HFFc6 (cell line): ENCODE measurements around the gene RAPGEF1. TPM values are rescaled to one million over a fixed set of nuclear protein-coding genes. Genes with fewer than 3 reads are reported as not detected.

Experiments
- DNase-seq: peaks from one replicate; pipeline ENCODE4 v3.0.0-alpha.2; 2018
- H3K27ac Mint-ChIP-seq: 2 replicates; pipeline ENCODE4 v1.8.0; 2020; ENCODE audit warnings: mild to moderate bottlenecking, mixed read lengths
- H3K27me3 Mint-ChIP-seq: 2 replicates; pipeline ENCODE4 v1.8.0; 2021; ENCODE audit warnings: mild to moderate bottlenecking, moderate library complexity, mixed read lengths; ENCODE audit not compliant: insufficient read depth
- H3K36me3 Mint-ChIP-seq: 2 replicates; pipeline ENCODE4 v1.8.0; 2021; ENCODE audit warnings: low read depth, mixed read lengths
- H3K4me1 Mint-ChIP-seq: 2 replicates; pipeline ENCODE4 v1.8.0; 2020; ENCODE audit warnings: low read depth, mixed read lengths
- H3K4me3 Mint-ChIP-seq: 2 replicates; pipeline ENCODE4 v1.8.0; 2020; ENCODE audit warnings: mild to moderate bottlenecking, moderate library complexity, mixed read lengths
- H3K9me3 Mint-ChIP-seq: 2 replicates; pipeline ENCODE4 v1.8.0; 2020; ENCODE audit warnings: mild to moderate bottlenecking, mixed read lengths
- total RNA-seq, 6 experiments: library from RNA; stranded (reverse); fragmentation: NEBNext Ultra II Directional; extraction: Animal tissue kit (Norgen Biotek cat#: 25700); gene quantifications; 2 replicates in 1 of 6; 3 replicates in 5 of 6; pipeline ENCODE4 v1.2.3, GENCODE V29; 2021
- TF ChIP-seq, protein P1 (sequence below): fragments of 200-600 bp; sonication (generic); IDR thresholded peaks from 2 replicates; pipeline ENCODE4 v1.5.0; 2021; ENCODE audit warnings: antibody characterized with exemption, mild to moderate bottlenecking

RAPGEF1 gene
- total RNA-seq, 6 experiments from 2014 or later, result 38.6 to 46.6 (median 42.3) TPM

DNA sequence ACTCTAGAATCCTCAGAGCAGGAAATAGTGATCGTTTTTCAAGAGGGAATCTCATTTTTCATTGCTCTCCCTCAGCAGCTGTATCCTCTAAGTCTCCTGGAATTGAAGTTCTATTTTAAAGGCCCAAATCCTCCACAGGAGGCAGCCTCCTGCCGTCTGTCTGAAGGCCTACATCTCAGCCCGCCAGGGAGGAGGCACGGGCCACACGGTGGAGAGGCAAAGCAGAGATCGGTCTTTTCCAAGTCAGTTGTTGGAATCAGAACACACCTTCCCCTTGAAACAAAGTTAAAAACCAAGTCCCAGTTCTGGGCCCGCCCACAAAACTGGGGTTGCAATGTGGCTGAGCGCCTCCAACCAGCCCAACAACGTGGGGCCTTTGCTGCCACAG lies 68.7 kb downstream of the RAPGEF1 start:
- peaks cover 67% of the 10 kb centered on the region for H3K4me1 Mint-ChIP-seq
- H3K27ac Mint-ChIP-seq, result no peak overlapping the region
- H3K9me3 Mint-ChIP-seq, result no peaks in the 10 kb centered on the region
- peaks cover 2% of the 10 kb centered on the region; the same call in 1 of the 2 replicates for H3K27me3 Mint-ChIP-seq
- no peak overlapping the region for H3K4me3 Mint-ChIP-seq
- TF ChIP-seq, protein P1, sequence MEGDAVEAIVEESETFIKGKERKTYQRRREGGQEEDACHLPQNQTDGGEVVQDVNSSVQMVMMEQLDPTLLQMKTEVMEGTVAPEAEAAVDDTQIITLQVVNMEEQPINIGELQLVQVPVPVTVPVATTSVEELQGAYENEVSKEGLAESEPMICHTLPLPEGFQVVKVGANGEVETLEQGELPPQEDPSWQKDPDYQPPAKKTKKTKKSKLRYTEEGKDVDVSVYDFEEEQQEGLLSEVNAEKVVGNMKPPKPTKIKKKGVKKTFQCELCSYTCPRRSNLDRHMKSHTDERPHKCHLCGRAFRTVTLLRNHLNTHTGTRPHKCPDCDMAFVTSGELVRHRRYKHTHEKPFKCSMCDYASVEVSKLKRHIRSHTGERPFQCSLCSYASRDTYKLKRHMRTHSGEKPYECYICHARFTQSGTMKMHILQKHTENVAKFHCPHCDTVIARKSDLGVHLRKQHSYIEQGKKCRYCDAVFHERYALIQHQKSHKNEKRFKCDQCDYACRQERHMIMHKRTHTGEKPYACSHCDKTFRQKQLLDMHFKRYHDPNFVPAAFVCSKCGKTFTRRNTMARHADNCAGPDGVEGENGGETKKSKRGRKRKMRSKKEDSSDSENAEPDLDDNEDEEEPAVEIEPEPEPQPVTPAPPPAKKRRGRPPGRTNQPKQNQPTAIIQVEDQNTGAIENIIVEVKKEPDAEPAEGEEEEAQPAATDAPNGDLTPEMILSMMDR, result no peak
- DNase-seq, result no peak
- H3K36me3 Mint-ChIP-seq, result peaks cover 5% of the 10 kb centered on the region; the same call in 1 of the 2 replicates

DNA sequence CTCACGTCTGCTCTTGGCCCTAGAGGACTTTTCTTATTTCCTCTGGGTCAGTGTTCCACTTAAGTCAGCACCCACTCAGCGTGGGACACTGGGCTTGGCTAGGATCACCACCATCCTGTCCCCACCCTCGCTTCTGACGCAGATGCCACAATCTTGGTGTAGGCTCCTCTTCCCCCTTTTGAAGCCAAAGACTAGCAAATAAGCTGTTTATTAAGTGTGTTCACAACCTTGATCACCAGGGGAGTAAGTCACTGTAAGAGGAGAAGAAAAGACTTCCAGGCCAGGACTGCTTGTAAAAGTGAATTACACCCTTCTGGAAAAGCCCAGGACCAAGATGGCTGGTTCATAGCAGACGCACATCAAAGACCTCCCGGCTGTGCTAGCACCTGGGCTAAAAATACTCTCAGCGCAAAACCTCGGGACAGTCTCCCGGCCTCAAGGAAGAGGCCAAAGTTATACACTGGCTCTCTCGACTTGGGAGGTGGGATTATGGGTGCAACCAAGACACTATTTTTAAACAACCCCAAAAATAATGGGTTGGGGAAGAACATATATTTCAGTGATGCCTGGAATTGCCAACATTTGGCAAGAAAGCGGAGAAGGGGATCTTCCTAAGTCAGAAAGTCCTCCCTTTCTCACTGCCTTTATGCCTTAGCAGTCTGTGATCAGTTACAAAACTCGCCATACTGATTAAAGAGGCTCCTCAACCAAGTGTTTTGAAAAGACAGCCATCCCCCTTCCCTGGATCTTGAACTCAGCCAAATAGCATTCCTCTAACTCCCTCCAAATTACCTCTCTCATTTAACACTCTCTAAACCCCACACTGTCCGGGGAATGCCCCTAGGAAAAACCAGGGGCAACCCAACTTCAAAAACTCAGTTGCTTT lies 69.4 kb downstream of the RAPGEF1 start:
- TF ChIP-seq, protein P1, result no peak
- H3K36me3 Mint-ChIP-seq, result peaks cover 6% of the 10 kb centered on the region

DNA sequence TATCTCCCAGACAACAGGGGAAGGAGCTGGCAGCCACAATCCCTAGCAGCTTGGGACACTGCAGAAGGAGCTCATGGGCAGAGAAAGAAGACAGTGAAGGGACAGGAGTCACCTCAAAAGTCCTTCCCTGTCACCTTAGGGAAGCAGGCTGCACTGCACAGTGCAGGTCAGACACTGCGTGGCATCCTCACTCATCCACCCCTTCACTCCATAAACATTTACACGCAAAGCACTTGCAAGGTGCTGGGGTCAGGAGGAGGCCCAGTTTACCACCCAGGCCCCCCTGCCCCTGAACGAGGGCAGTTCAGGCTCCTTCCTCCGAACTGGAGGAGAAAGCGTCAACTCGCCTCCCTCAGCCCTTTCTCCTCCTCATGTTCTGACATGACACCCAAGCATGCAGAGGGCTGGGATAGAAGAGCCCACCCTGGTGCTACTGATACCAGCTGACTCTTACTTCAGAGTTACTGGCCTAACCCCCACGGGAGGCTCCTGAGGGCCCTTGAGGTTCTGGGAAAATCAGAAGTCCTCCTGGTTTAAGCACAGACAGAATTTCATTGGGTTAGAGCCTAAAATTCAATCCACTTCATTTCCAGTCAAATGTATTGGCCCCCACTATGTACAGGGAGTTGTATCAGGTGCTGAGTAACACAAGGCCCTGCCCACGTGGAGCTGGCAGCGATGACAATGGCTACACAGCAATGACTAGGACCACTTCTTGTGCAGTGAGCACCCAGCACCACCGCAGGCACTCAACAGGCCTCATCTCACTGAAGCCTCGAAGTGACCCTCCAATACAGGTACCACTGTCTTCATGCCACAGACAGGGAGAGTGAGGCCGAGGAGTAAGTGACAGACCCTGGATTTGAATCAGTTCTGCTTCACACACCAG lies 70.4 kb downstream of the RAPGEF1 start:
- Mint-ChIP-seq H3K36me3 (peaks cover 15% of the 10 kb centered on the region), H3K4me3 (no peak overlapping the region), H3K27me3 (peaks cover 2% of the 10 kb centered on the region; the same call in 1 of the 2 replicates), H3K4me1 (peaks cover 57% of the 10 kb centered on the region), H3K27ac (no peak overlapping the region; the same call in 1 of the 2 replicates), H3K9me3 (0 out of 2 replicates have a peak, but pooled peaks cover 3% of the 10 kb centered on the region)
- TF ChIP-seq, protein P1, result no peak
- DNase-seq, result no peak

More for the DNA sequence above, 69.4 kb downstream of the RAPGEF1 start:
- H3K4me3 Mint-ChIP-seq, result no peak overlapping the region
- no peak for DNase-seq
- peaks cover 66% of the 10 kb centered on the region for H3K4me1 Mint-ChIP-seq
- no peaks in the 10 kb centered on the region for H3K9me3 Mint-ChIP-seq
- H3K27ac Mint-ChIP-seq, result no peak overlapping the region
- H3K27me3 Mint-ChIP-seq, result peaks cover 2% of the 10 kb centered on the region; the same call in 1 of the 2 replicates

DNA sequence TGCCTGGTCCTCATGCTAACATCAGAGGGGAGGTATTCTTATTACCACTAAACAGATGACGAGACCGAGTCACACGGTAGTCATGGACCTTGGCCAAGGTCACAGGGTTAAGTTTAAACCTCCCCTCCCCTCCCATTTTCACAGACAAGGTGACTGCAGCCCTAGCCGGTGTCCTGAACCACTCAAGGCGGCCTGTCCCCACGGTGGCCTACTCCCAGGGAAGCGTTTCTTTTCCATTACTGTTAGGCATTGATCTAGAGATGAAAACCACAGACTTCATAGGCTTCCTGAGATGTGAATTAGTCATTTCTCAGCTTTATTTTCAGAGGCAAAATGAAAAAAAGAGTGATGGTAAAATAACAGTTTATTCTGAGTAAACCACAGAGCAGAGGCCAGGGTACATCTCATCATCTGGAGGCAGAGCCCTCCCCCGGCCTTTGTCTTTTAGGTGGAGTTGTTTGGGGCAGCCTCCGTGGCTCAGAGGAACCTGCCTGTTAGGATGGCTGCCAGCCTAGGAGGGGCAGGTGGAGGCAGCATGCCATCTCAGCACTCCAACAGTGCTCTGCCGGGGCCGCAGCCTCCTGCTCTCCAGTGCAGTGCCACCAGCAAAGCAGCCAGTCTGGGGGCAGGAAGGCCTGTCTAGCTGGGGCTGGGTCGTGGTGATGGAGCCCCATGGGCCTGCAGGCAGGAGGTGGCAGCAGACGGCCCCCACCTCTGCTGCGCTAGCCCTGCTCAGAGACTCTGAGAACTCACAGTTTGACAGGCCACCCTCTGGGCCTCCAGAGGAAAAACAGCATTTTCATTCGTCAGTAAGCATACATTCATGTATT lies 71.2 kb downstream of the RAPGEF1 start:
- peak overlapping the region; percentile 96 for H3K27ac Mint-ChIP-seq
- peak; percentile 70 for DNase-seq

More for the DNA sequence above, 71.2 kb downstream of the RAPGEF1 start:
- 0 out of 2 replicates have a peak, but pooled peaks cover 3% of the 10 kb centered on the region for H3K9me3 Mint-ChIP-seq
- H3K4me3 Mint-ChIP-seq, result peak overlapping the region; percentile 63
- peaks cover 22% of the 10 kb centered on the region for H3K36me3 Mint-ChIP-seq
- peaks cover 53% of the 10 kb centered on the region for H3K4me1 Mint-ChIP-seq
- TF ChIP-seq, protein P1, result peak; percentile 10; the same call in 1 of the 2 replicates
- H3K27me3 Mint-ChIP-seq, result peaks cover 2% of the 10 kb centered on the region; the same call in 1 of the 2 replicates
